HG02610 (cell line): ENCODE measurements around the gene RPL18.

Source experiments
- ATAC-seq: cut with Tn5 transposase; IDR thresholded peaks from one replicate; pipeline ENCODE4 v1.9.1; 2021; ENCODE audit warnings: mild to moderate bottlenecking, moderate library complexity; ENCODE audit not compliant: unreplicated experiment

The RPL18 gene

GRCh38 chr19:48614436-48615230, 4.3 kb downstream of the RPL18 start, which contains the start of gene FAM83E:
Gene FAM83E, minus strand, starts transcription at chr19:48615076. Its CDS starts 1,704 bp downstream, at chr19:48613372.
- ATAC-seq, result no peak

- ATAC-seq, result no peak
These were observed 5.0 kb downstream of the RPL18 start for GRCh38 chr19:48613852-48614435.

- ATAC-seq, result no peak
These were observed 5.7 kb downstream of the RPL18 start for GRCh38 chr19:48613024-48613851.

- no peak for ATAC-seq
These were observed 7.1 kb downstream of the RPL18 start for GRCh38 chr19:48611872-48612271.

GRCh38 chr19:48609571-48610108, 9.3 kb downstream of the RPL18 start:
- no peak for ATAC-seq

GRCh38 chr19:48608798-48609263, 10.1 kb downstream of the RPL18 start:
- peak; percentile 57 for ATAC-seq

GRCh38 chr19:48607359-48607755, 11.6 kb downstream of the RPL18 start:
- no peak for ATAC-seq

- ATAC-seq, result no peak
These were observed 12.3 kb downstream of the RPL18 start, which contains the start of gene SPACA4 for GRCh38 chr19:48606463-48607358. Gene SPACA4, plus strand, starts transcription at chr19:48606742. Its CDS starts 237 bp downstream, at chr19:48606979.

GRCh38 chr19:48603850-48604249, 15.1 kb downstream of the RPL18 start:
- ATAC-seq, result no peak

GRCh38 chr19:48603449-48603848, 15.5 kb downstream of the RPL18 start:
- no peak for ATAC-seq

GRCh38 chr19:48603001-48603400, 16.0 kb downstream of the RPL18 start:
- ATAC-seq, result no peak

- no peak for ATAC-seq
These were observed 18.1 kb downstream of the RPL18 start for GRCh38 chr19:48600679-48601417.

GRCh38 chr19:48598996-48599700, 19.8 kb downstream of the RPL18 start:
- ATAC-seq, result no peak

- ATAC-seq, result no peak
These were observed 22.1 kb downstream of the RPL18 start for GRCh38 chr19:48596679-48597465.

- no peak for ATAC-seq
These were observed 22.7 kb downstream of the RPL18 start for GRCh38 chr19:48596237-48596636.

- no peak for ATAC-seq
These were observed 23.1 kb downstream of the RPL18 start for GRCh38 chr19:48595833-48596232.

GRCh38 chr19:48595171-48595570, 23.8 kb downstream of the RPL18 start:
- no peak for ATAC-seq

GRCh38 chr19:48591021-48591420, 28.0 kb downstream of the RPL18 start:
- ATAC-seq, result no peak
